ENCODE data around the gene COLEC12.

The COLEC12 gene

GRCh38 chr18:267380-267687 is 233.2 kb downstream of the COLEC12 start:
- no peak for DNase-seq
